RWPE1 (cell line): ENCODE measurements around the gene DR1.
A peak's percentile ranks its signal among the peaks of the same experiment; 100 is the strongest.

Experiments
- CTCF ChIA-PET: fragments of 350-600 bp; sonication (Branson Sonifier 250); formaldehyde crosslinking; extraction: SDS; loops from one replicate; lab custom pipeline; 2021; lab: Yijun Ruan, JAX
- POLR2A ChIA-PET: fragments of 400-600 bp; formaldehyde crosslinking; extraction: SDS; loops from one replicate; lab custom pipeline; 2020; ENCODE audit warnings: antibody characterized with exemption; ENCODE audit not compliant: low non-redundant PET; lab: Yijun Ruan, JAX
- DNase-seq: peaks from one replicate; pipeline ENCODE4 v3.0.0; 2012; ENCODE audit warnings: low spot score
- H3K27ac ChIP-seq: fragments of 450-650 bp; 2 replicates; pipeline ENCODE4 v1.5.1; 2017
- TF ChIP-seq, protein P1 (sequence below): fragments of 450-650 bp; conservative IDR thresholded peaks from 2 replicates; pipeline ENCODE4 v1.5.1; 2017; ENCODE audit warnings: low read depth, mild to moderate bottlenecking

Gene DR1

DNA sequence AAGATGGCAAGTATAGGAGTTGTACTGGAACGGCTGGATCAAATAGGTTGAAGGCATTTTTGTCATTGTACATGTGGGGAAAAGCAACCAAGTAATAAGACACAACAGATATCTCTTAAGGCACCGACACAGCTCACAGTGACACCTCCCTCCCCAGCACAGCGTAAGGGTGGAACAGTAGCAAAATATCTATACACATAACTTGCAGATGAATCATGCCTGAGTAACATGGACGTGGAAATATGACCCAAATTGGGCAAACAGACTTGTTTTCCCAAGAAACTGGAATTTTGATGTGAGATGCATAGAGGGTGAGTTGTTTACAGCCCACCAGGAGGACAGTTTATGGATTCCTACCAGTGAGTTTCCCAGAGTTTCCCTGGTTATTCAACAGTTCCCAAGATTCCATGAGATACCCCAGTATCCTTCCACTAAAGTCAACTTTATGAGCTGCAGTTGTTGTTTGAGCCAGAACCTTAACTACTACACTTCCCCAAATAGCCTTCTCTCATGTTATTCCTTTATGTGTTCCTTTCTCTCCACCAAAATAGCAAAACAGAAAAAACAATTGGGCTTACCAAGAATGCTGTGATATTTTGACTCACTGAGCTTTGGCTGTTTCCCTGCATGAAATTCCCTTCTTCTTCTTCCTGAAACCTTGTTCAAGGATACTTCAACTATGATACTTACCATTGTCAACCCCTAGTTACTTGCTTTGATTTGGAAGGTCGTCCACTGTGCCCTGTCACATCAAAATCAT lies 7.1 kb upstream of the DR1 start:
- no peak overlapping the region for H3K27ac ChIP-seq
- ChIA-PET CTCF (interaction anchor here (0.6 to 0.9 kb wide), 6 partner anchors 14 to 716 kb away, joined by 3 to 8 read pairs (median 4); no protein-coding TSS in a partner anchor), POLR2A (no interaction called here)
- TF ChIP-seq, protein P1, sequence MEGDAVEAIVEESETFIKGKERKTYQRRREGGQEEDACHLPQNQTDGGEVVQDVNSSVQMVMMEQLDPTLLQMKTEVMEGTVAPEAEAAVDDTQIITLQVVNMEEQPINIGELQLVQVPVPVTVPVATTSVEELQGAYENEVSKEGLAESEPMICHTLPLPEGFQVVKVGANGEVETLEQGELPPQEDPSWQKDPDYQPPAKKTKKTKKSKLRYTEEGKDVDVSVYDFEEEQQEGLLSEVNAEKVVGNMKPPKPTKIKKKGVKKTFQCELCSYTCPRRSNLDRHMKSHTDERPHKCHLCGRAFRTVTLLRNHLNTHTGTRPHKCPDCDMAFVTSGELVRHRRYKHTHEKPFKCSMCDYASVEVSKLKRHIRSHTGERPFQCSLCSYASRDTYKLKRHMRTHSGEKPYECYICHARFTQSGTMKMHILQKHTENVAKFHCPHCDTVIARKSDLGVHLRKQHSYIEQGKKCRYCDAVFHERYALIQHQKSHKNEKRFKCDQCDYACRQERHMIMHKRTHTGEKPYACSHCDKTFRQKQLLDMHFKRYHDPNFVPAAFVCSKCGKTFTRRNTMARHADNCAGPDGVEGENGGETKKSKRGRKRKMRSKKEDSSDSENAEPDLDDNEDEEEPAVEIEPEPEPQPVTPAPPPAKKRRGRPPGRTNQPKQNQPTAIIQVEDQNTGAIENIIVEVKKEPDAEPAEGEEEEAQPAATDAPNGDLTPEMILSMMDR: no peak
- peak; percentile 80 for DNase-seq

DNA sequence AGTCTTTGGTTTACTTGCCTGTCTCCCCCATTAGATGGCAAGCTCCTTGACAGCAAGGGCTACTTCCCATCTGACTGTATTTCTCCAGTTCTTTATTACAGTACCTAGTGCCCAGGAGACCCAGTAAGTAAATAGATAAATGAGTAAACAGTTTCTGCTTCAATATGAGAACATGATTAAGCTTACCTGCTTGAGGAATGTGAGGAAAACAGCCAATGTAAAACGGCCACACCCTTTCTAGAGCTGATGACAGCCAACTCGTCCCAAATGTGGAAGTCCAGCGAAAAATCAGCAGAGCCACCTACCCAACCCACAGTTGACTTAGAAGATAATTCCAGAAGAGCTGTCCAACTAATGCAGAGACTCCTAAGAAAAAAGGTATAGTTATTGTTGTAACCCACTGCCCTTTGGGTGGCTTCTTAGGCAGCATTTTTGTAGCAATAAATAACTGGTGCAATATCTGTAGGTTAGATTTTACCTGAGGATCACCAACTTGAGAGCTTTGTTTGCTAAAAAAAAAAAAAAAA lies 6.5 kb upstream of the DR1 start:
- CTCF ChIA-PET: interaction anchor here (0.6 to 0.7 kb wide), 4 partner anchors 108 to 564 kb away, joined by 3 to 4 read pairs (median 4); no protein-coding TSS in a partner anchor
- no peak overlapping the region for H3K27ac ChIP-seq
- no peak for DNase-seq
- TF ChIP-seq, protein P1: no peak
- POLR2A ChIA-PET: no interaction called here

DNA sequence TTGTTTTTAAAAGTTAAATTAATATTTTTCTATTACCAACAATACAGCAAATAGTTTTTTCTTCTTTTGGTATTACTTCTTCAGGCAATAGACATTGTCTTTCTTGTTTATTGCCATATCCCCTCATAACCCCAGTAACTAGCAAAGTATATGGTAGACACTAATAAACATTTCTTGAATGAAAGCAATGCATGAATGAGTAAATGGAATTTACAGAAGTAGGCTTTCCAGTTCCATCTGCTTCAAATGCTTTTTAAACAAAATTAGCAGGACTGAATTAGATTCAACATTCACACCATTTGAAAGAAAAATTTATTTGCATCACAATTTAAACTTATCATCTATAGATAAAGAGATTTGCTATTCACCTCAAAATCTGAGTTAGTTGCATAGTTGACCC lies 5.6 kb upstream of the DR1 start:
- no peak overlapping the region for H3K27ac ChIP-seq
- CTCF ChIA-PET: no interaction called here
- POLR2A ChIA-PET: no interaction called here
- TF ChIP-seq, protein P1: no peak
- DNase-seq: no peak

DNA sequence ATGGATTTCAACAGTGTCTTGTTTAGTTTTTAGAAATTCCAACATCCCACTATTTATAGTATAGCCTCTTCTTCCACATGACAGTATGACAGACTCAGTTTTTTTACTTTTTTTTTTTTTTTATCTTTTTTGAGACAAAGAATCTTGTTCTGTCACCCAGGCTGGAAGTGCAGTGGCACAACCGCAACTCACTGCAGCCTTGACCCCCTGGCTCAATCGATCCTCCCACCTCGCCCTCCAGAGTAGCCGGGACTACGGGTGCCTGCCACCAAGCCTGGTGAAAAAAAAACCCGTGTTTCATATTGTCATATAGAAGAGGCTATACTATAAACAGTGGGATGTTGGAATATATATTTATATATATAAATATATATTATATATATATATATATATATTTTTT lies 1.2 kb upstream of the DR1 start:
- POLR2A ChIA-PET: no interaction called here
- H3K27ac ChIP-seq: peak overlapping the region; percentile 95
- TF ChIP-seq, protein P1: no peak
- CTCF ChIA-PET: no interaction called here
- DNase-seq: no peak

DNA sequence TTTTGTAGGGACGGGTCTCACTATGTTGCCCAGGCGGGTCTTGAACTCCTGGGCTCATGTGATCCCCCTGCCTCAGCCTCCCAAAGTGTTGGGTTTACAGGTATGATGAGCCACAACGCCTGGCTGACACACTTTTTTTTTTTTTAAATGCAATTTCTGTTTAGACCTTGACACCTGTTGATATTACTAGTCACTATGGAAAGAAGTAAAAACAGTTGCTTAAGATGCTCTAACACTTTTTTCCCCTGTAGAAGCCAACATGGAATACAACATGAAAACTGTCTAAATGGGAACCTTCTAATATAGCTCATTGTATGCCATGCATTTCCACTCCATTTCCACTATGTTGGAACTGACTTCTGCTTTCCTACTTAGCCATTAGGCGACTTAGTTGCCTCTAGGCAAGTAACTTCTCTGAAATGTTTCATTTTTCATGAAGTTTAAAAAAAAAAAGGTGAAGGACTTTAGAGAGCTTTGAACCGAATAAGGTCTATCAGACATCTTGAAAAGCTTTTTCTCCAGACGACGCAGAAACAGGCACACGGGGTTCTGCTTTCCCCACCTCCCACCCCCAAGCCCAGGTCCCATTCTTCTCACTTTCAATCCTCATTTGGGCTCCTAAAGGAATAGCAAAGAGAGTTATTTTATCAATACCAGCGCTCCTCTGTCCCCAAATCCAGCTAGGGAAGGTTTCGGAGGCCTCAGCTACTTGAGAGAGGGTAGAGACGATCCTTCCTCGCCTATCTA lies 648 bp upstream of the DR1 start:
- ChIA-PET POLR2A (interaction anchor here (0.6 to 0.8 kb wide), 3 partner anchors 9 to 317 kb away, joined by 3 to 10 read pairs (median 3); no protein-coding TSS in a partner anchor), CTCF (interaction anchor here (0.6 kb wide), 1 partner anchor 681 kb away, joined by 3 read pairs; no protein-coding TSS in a partner anchor)
- H3K27ac ChIP-seq: peak overlapping the region; percentile 95
- TF ChIP-seq, protein P1: no peak
- no peak for DNase-seq

DNA sequence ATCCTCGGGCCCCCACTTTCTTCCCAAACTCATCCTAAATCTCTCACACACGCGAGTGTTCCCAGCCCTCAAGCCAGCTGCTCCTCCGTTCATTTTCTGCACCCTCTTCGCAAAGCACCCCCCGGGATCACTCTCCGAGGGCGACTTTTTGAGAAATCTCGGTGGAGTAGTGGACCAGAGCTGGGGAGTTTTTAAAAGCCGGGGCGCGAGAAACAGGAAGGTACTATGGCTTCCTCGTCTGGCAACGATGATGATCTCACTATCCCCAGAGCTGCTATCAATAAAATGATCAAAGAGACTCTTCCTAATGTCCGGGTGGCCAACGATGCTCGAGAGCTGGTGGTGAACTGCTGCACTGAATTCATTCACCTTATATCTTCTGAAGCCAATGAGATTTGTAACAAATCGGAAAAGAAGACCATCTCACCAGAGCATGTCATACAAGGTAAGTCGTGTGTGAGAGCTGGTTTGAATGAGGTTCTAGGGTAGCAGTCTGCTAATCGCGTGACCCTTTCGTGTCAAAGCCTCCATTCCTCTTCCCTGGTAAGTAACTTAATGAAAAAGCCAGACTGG lies 800 bp downstream of the DR1 start:
- ChIA-PET POLR2A (interaction anchor here (0.5 kb wide), 1 partner anchor 357 kb away, joined by 5 read pairs; no protein-coding TSS in a partner anchor), CTCF (no interaction called here)
- TF ChIP-seq, protein P1: no peak
- peak overlapping the region; percentile 95 for H3K27ac ChIP-seq
- no peak for DNase-seq
